ENCODE results near the gene NSFL1C. TPM values are rescaled to one million over a fixed set of nuclear protein-coding genes. Genes with fewer than 3 reads are reported as not detected.

NSFL1C gene
- total RNA-seq = 88.6 and 88.7 TPM in 2 replicates
- long read RNA-seq, transcript NSFL1C-207 (2 exons, 624 nt) = minor isoform, 5 of 65 reads
- long read RNA-seq, transcript NSFL1C-201 (9 exons, 3,568 nt) = major isoform, 41 of 65 reads
- long read RNA-seq, partial matches to known transcripts = 3 of 65 reads
- long read RNA-seq, other reads (novel, unspliced or antisense) = 14 of 65 reads

DNA sequence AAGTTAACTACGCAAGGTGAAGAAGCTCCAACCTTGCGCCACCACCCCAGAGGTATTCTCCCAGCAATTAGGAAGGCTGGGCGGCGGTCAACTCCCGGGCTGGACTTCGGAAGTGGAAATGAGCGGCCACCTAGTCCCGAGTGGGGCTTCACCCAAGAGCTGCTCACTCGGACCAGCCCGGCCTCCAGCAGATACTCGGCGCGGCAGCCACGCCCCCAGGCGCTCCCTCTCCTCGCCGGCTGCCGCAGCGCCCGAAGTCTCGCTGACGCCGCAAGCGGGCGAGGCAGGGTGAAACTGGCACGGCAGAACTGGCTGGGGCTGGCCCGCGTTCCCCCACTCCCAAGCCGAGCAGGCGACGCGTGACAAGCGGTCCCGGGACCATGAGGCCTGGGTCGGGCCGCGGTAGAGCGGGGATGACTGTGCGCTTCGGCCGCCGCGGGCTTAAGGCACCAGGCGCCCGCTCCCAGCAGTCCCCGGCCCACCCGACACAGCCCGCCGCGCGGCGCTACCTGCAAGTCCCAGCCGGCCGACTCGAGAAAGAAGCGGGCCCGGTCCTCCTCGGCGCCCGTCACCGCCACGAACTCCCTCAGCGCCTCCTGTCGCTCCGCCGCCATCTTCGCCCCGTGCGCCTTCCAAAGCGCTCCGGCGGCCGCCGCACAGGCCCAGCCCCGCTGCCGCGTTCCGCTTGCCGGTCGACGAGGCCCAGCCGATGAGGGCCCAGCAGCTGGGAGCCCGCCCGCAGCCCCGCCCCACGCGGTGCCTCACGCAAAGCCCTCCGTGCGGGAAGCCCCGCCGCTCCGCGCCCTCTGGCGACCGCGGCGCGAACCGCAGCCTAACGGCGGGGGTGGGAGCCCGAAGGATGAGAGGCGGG lies at the start of gene NSFL1C:
TSS of gene NSFL1C (minus strand) at position 639 of the 871 bp plus-strand sequence. CDS start at position 614, 25 bp downstream.
- H3K4me1 Mint-ChIP-seq (ENCODE audit: low read depth) = peaks cover 37% of the 10 kb centered on the region
- peak within 1 kb of the TSS; percentile 85 for H3K4me3 Mint-ChIP-seq (ENCODE audit: low read depth)
- H3K27ac Mint-ChIP-seq = peak within 1 kb of the TSS; percentile 96
- no peaks in the 10 kb centered on the region for H3K27me3 Mint-ChIP-seq
- H3K36me3 Mint-ChIP-seq (ENCODE audit: insufficient read depth) = peaks cover 4% of the 10 kb centered on the region
- DNase-seq (ENCODE audit: low spot score, unreplicated experiment) = peak; percentile 99
- peaks cover 5% of the 10 kb centered on the region for H3K9me3 Mint-ChIP-seq (ENCODE audit: low read depth)
- TF ChIP-seq, protein P1, sequence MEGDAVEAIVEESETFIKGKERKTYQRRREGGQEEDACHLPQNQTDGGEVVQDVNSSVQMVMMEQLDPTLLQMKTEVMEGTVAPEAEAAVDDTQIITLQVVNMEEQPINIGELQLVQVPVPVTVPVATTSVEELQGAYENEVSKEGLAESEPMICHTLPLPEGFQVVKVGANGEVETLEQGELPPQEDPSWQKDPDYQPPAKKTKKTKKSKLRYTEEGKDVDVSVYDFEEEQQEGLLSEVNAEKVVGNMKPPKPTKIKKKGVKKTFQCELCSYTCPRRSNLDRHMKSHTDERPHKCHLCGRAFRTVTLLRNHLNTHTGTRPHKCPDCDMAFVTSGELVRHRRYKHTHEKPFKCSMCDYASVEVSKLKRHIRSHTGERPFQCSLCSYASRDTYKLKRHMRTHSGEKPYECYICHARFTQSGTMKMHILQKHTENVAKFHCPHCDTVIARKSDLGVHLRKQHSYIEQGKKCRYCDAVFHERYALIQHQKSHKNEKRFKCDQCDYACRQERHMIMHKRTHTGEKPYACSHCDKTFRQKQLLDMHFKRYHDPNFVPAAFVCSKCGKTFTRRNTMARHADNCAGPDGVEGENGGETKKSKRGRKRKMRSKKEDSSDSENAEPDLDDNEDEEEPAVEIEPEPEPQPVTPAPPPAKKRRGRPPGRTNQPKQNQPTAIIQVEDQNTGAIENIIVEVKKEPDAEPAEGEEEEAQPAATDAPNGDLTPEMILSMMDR (IDR thresholded peaks at IDR 0.05; ENCODE audit: unreplicated experiment) = peak; percentile 100

DNA sequence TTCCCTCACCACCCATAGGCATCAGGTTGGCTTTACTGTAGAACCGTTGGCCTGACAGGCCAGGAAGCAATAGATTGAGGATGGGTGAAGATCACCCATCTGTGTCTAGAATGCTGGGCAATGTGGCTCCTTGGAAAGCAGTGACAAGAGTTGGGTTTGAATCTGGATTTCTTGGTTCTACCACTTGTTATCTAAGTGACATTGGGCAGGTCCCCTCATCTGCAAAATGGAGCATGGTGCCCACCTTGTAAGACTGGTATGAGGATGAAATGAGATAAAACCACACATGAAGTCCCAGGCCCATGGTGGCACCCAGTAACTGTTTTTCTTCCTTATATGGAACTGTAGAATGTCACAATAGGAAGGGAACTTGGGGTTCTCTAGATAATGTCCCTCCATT lies 47.2 kb upstream of the NSFL1C start:
- Mint-ChIP-seq H3K27me3 (peaks cover 40% of the 10 kb centered on the region), H3K27ac (no peak overlapping the region), H3K36me3 (ENCODE audit: insufficient read depth) (no peaks in the 10 kb centered on the region), H3K9me3 (ENCODE audit: low read depth) (no peaks in the 10 kb centered on the region), H3K4me1 (ENCODE audit: low read depth) (no peaks in the 10 kb centered on the region), H3K4me3 (ENCODE audit: low read depth) (no peak overlapping the region)
- TF ChIP-seq, protein P1 (IDR thresholded peaks at IDR 0.05; ENCODE audit: unreplicated experiment) = no peak
- DNase-seq (ENCODE audit: low spot score, unreplicated experiment) = no peak

DNA sequence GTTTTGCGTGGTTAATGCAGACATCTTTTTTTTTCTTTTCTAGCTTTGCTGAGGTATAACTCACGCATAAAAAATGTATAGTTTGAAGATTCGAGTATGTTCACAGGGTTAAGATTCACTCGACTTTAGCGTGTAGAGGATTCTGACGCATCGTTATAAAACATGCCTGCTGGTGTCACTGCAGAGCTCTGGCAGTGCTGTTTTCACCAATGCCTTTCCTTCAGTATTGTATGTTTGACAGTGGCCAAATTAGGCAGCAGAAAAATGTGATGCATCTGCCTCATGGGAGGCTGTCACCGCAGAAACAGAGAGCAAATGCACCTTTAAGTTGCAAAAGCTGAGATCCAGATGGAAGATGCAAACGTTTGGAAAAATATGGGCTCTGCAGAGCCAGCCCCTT lies 42.6 kb upstream of the NSFL1C start:
- no peak overlapping the region for H3K4me3 Mint-ChIP-seq (ENCODE audit: low read depth)
- H3K36me3 Mint-ChIP-seq (ENCODE audit: insufficient read depth) = no peaks in the 10 kb centered on the region
- DNase-seq (ENCODE audit: low spot score, unreplicated experiment) = no peak
- H3K27me3 Mint-ChIP-seq = peaks cover 50% of the 10 kb centered on the region
- TF ChIP-seq, protein P1 (IDR thresholded peaks at IDR 0.05; ENCODE audit: unreplicated experiment) = peak; percentile 27
- no peaks in the 10 kb centered on the region for H3K4me1 Mint-ChIP-seq (ENCODE audit: low read depth)
- H3K27ac Mint-ChIP-seq = no peak overlapping the region
- H3K9me3 Mint-ChIP-seq (ENCODE audit: low read depth) = no peaks in the 10 kb centered on the region

DNA sequence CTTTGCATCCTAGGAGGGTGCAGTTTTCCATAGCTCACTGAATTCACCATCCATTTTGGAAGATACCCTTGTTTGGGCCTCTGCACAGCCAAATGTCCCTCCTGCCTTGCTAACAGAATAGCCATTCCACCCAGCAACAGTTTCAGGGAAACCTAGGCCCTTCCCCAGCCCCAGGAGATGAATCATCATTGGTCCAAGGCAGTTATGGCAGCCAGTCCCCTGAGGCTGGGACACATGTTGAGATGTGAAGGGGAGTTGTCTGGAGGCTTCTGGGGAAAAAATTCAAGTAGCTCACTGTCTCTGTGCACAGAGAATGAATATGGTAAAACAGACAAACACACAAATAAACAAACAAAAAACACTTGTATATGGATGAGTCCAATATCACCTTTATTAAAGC lies 41.9 kb upstream of the NSFL1C start:
- H3K4me3 Mint-ChIP-seq (ENCODE audit: low read depth) = no peak overlapping the region
- no peaks in the 10 kb centered on the region for H3K4me1 Mint-ChIP-seq (ENCODE audit: low read depth)
- no peak for DNase-seq (ENCODE audit: low spot score, unreplicated experiment)
- H3K9me3 Mint-ChIP-seq (ENCODE audit: low read depth) = no peaks in the 10 kb centered on the region
- no peak overlapping the region for H3K27ac Mint-ChIP-seq
- peaks cover 48% of the 10 kb centered on the region for H3K27me3 Mint-ChIP-seq
- H3K36me3 Mint-ChIP-seq (ENCODE audit: insufficient read depth) = no peaks in the 10 kb centered on the region
- TF ChIP-seq, protein P1 (IDR thresholded peaks at IDR 0.05; ENCODE audit: unreplicated experiment) = no peak

DNA sequence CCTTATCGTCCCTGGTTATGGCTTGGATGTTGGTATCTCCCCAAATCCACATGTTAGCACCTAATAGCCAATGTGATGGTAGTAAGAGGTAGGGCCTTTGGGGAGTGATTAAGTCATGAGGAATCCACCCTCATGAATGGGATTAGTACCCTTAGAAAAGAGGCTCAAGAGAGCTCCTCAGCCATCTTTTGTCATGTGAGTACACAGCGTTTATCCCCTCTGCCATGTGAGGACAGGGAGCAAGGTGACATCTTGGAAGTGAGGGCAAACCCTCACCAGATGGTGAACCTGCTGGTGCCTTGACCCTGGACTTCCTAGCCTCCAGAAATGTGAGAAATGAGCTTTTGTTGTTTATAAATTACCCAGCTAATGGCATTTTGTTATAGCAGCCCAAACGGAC lies 40.6 kb upstream of the NSFL1C start:
- no peak overlapping the region for H3K27ac Mint-ChIP-seq
- H3K36me3 Mint-ChIP-seq (ENCODE audit: insufficient read depth) = no peaks in the 10 kb centered on the region
- H3K27me3 Mint-ChIP-seq = peaks cover 48% of the 10 kb centered on the region
- H3K9me3 Mint-ChIP-seq (ENCODE audit: low read depth) = peaks cover 2% of the 10 kb centered on the region
- no peak overlapping the region for H3K4me3 Mint-ChIP-seq (ENCODE audit: low read depth)
- no peak for DNase-seq (ENCODE audit: low spot score, unreplicated experiment)
- TF ChIP-seq, protein P1 (IDR thresholded peaks at IDR 0.05; ENCODE audit: unreplicated experiment) = no peak
- no peaks in the 10 kb centered on the region for H3K4me1 Mint-ChIP-seq (ENCODE audit: low read depth)
